Left lung (tissue), 10 donors: ENCODE data around the gene KRT6A. TPM values are rescaled to one million over a fixed set of nuclear protein-coding genes. Genes with fewer than 3 reads are reported as not detected.

Experiments
- ATAC-seq: fragments of 200-7000 bp; cut with Tn5 transposase; one replicate; pipeline ENCODE4 v1.9.1; 2020; ENCODE audit warnings: moderate library complexity
- DNase-seq, 4 donors: peaks; one replicate each; pipeline ENCODE4 v3.0.0-alpha.2; 2013 to 2020
- H3K27ac ChIP-seq, 2 donors: fragments of 200-600 bp; sonication (generic) in 1 of 2; one replicate each; pipeline versions ENCODE4 v1.5.0 to v1.8.0; 2020 to 2021
- H3K27me3 ChIP-seq, 2 donors: fragments of 200-600 bp; sonication (generic) in 1 of 2; one replicate each; pipeline versions ENCODE4 v1.5.0 to v1.8.0; 2020 to 2021
- H3K36me3 ChIP-seq, 2 donors: fragments of 200-600 bp; sonication (generic) in 1 of 2; one replicate each; pipeline versions ENCODE4 v1.5.0 to v1.8.0; 2020 to 2021
- H3K4me1 ChIP-seq, 2 donors: fragments of 200-600 bp; one replicate each; pipeline ENCODE4 v1.8.0; 2021
- H3K4me3 ChIP-seq, 2 donors: fragments of 200-600 bp; sonication (generic) in 1 of 2; one replicate each; pipeline versions ENCODE4 v1.5.0 to v1.8.0; 2020 to 2021; ENCODE audit warnings: mild to moderate bottlenecking in 1 of 2
- H3K9me3 ChIP-seq, 2 donors: fragments of 200-600 bp; sonication (generic) in 1 of 2; one replicate each; pipeline versions ENCODE4 v1.5.0 to v1.8.0; 2020 to 2021
- intact Hi-C, 2 donors: fragments of 100-400 bp; cut with DNase I; formaldehyde crosslinking; loops; one replicate each; pipeline versions ENCODE4 v1.11.2 to v1.14.2; 2022
- polyA plus RNA-seq, 6 donors: library from polyadenylated mRNA; unstranded; fragments of 120-200 nt; gene quantifications; one replicate each; pipeline ENCODE4 v1.2.1, GENCODE V29; 2013; ENCODE audit not compliant: insufficient read length in 6 of 6
- total RNA-seq, 2 donors: library from RNA; stranded (reverse); fragmentation: NEBNext Ultra II Directional; extraction: Animal tissue kit (Norgen Biotek cat#: 25700); gene quantifications; one replicate each; pipeline ENCODE4 v1.2.1, GENCODE V29; 2021
- TF ChIP-seq, protein P1 (sequence below), 2 donors: fragments of 200-600 bp; sonication (generic) in 1 of 2; IDR thresholded peaks; one replicate each; pipeline versions ENCODE4 v1.5.0 to v1.8.0; 2021; ENCODE audit warnings: antibody characterized with exemption in 2 of 2
- donor health status: DM: no; HTN: yes; CAD: no.
- donor health status: DM: no; HTN: no; CAD: no.

The KRT6A gene
- total and polyA plus RNA-seq, 8 donors = 24.4 to 32.0 TPM; not detected in 6

DNA sequence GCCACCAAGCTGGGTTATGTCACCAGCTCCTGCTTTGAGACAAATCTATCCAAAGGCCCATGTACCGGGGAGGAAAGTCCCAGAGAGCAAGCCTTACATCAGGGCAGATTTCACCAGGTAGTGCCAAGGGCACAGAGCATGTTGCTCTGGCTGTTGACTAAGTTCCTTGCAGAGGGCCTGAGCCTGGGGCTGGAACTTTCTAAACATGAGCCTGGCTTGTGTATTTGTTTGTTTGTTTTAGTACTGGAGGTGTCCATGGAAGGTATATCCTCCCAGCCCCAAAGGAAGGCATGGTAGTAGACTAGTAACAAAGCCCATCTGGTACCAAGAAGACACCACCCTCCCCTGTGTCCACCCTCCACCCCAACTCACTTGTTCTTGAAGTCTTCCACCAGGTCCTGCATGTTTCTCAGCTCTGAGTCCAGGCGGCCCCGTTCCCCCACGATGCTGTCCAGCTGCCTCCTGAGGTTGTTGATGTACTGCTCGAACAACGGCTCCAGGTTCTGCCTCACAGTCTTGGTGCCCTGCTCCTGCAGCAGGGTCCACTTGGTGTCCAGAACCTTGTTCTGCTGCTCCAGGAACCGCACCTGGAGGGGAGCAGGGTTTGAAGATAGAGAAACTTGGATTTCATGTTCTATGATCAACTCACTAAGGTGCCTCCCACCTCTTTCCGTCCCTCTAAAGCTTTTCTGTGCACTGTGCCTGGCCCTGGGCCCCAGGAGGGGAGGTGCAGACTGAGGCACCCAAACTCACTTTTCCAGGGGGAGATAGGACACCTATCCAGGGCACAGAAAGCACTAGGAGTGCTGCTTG is 25.7 kb upstream of the KRT6A start:
- TF ChIP-seq, protein P1, sequence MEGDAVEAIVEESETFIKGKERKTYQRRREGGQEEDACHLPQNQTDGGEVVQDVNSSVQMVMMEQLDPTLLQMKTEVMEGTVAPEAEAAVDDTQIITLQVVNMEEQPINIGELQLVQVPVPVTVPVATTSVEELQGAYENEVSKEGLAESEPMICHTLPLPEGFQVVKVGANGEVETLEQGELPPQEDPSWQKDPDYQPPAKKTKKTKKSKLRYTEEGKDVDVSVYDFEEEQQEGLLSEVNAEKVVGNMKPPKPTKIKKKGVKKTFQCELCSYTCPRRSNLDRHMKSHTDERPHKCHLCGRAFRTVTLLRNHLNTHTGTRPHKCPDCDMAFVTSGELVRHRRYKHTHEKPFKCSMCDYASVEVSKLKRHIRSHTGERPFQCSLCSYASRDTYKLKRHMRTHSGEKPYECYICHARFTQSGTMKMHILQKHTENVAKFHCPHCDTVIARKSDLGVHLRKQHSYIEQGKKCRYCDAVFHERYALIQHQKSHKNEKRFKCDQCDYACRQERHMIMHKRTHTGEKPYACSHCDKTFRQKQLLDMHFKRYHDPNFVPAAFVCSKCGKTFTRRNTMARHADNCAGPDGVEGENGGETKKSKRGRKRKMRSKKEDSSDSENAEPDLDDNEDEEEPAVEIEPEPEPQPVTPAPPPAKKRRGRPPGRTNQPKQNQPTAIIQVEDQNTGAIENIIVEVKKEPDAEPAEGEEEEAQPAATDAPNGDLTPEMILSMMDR (IDR thresholded peaks at IDR 0.05) = no peak
- Histone ChIP-seq H3K4me1 (no peaks in the 10 kb centered on the region), H3K9me3 (no peaks in the 10 kb centered on the region), H3K27ac (no peak overlapping the region), H3K4me3 (no peak overlapping the region), H3K27me3 (peaks cover 0 to 35% of the 10 kb centered on the region in 2 donors), H3K36me3 (no peaks in the 10 kb centered on the region)
- intact Hi-C loops = no loop called here
- ATAC-seq (no peak), DNase-seq (no peak)

DNA sequence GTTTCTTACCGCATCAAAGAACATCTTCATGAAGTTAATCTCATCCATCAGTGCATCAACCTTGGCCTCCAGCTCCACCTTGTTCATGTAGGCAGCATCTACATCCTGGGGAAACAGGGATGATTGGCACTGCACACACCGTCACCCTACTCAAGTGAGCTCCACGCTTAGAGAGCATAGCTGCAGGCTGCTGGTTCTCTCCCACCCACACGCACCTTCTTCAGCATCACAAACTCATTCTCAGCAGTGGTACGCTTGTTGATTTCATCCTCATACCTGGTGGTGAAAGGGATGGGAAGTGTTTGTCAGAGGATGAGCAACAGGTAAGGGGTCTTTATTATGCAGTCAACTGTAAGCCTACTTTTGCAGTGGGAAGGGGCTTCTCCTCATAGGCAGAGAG is 24.8 kb upstream of the KRT6A start:
- TF ChIP-seq, protein P1 (IDR thresholded peaks at IDR 0.05) = no peak
- ATAC-seq (no peak), DNase-seq (no peak)
- Histone ChIP-seq H3K27ac (no peak overlapping the region), H3K27me3 (peaks cover 0 to 26% of the 10 kb centered on the region in 2 donors), H3K9me3 (no peaks in the 10 kb centered on the region), H3K36me3 (no peaks in the 10 kb centered on the region), H3K4me1 (no peaks in the 10 kb centered on the region), H3K4me3 (no peak overlapping the region)
- intact Hi-C loops = no loop called here

DNA sequence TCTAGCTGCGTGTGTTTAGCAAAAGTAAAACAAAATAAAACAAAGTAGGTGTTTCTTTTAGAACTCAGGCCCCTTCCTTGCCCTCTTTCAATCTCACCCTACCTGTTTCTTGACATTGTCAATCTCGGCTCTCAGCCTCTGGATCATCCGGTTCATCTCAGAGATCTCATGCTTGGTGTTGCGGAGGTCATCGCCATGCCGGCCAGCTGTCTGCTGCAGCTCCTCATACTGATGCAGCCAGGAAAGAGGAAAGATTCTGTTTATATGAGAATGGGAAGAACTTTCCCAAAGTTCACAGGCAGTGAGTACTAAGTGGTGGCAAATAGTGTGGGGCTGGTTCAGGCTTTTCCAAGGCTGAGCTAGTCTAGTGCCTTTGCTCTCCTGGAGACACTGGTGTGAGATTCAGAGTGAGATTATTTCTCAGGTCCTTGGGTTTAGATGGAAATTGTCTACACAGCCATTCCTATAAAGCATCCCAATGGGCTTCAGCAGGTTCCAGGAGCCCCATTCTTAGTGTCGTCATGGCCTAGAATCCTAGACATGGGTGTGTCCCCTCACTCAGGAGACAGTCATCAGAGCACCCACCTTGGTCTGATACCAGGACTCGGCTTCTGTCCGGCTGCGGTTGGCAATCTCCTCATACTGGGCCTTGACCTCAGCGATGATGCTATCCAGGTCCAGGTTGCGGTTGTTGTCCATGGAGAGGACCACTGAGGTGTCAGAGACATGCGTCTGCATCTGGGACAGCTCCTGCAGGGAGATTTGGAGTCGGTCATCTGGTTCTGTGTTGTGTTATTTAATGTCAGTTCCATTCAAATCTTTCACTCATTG is 24.2 kb upstream of the KRT6A start:
- H3K27ac ChIP-seq = no peak overlapping the region
- H3K4me1 ChIP-seq = no peaks in the 10 kb centered on the region
- peaks cover 0 to 23% of the 10 kb centered on the region in 2 donors for H3K27me3 ChIP-seq
- intact Hi-C loops = no loop called here
- TF ChIP-seq, protein P1 (IDR thresholded peaks at IDR 0.05) = no peak
- H3K36me3 ChIP-seq = no peaks in the 10 kb centered on the region
- H3K9me3 ChIP-seq = no peaks in the 10 kb centered on the region
- H3K4me3 ChIP-seq = no peak overlapping the region
- ATAC-seq (no peak), DNase-seq (no peak)

DNA sequence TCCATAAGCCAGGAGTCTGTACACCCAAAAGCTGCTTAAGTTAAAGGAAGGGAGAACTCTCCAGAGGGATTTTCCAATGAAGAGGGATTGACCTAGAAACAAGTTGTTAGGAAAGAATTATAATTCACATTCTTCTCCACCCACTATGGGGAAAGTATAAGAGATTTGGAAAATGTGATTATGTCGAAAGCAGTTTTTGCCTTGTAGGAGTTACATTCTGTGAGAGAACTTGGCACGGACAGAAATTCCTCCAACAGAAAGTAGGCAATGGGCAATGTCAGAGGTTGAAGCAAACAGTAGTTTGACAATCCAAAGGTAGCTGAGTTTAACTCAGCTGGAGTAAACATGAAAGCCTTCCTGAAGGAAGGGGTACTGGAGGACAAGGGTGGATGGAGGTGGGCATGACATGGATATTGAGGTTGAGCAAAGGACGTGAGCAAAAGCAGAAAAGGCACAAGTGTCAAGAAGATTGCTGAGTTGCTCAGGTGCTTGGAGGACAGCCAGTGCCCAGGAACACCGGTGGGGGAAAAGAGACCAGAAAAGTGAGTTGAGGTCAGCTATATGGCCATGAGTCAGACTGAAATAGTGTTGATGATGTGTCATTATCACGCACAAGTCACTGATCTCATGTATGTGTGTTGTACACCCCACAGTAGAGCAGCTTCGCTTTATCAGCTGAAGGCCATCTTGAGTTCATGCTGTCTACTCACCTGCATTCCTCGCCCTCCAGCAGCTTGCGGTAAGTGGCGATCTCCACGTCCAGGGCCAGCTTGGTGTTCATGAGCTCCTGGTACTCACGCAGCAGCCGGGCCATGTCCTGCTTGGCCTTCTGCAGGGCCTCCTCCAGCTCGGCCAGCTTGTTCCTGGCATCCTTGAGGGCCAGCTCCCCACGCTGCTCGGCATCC is 23.1 kb upstream of the KRT6A start:
- intact Hi-C loops = no loop called here
- H3K4me1 ChIP-seq = no peaks in the 10 kb centered on the region
- no peak overlapping the region for H3K27ac ChIP-seq
- TF ChIP-seq, protein P1 (IDR thresholded peaks at IDR 0.05) = no peak
- ATAC-seq = no peak
- no peak for DNase-seq
- peaks cover 0 to 19% of the 10 kb centered on the region in 2 donors for H3K27me3 ChIP-seq
- peaks cover 0 to 2% of the 10 kb centered on the region in 2 donors for H3K9me3 ChIP-seq
- no peaks in the 10 kb centered on the region for H3K36me3 ChIP-seq
- H3K4me3 ChIP-seq = no peak overlapping the region
